Mesangial cell (primary cell): ENCODE measurements around the gene WNT5B. TPM values are rescaled to one million over a fixed set of nuclear protein-coding genes. Genes with fewer than 3 reads are reported as not detected.

Experiments used
- total RNA-seq: library from RNA; depleted of rRNA; stranded (reverse); fragments of >200 nt; gene quantifications from 2 replicates; pipeline ENCODE4 v1.2.3, GENCODE V29; 2015

The WNT5B gene
- total RNA-seq = 29.7 and 60.8 TPM in 2 replicates

DNA sequence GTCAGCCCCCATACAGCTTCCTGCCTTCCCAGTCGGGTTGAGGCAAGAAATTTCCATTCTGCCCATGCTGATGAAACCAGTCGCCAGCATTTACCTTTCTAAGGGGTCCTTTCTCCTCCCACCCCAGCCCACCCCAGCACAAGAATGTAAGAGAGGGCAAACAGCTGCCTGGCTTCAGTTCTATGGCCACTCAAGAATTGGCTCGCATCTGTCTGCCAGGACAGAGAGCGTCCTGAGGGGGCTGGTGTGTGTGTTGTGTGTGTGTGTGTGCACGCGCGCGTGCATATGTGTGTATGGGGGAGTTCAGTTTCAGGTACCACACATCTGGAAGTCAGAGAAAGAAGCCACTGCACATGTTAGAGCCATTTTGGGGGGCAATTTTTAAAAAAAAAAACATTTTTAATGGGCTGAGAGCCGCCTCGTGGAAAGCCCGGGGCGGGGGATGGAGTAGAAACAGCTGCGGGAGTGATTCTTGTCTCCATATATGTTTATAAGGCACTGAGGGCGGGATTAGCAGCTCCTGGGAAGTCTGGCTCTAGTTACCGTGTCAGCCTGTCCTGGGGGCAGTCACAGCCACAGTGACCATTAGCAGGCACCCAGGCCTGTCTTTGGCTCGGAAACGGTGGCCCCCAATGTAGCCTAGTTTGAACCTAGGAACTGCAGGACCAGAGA is at the start of gene WNT5B:
TSS of gene WNT5B (plus strand) at position 566 of the 672 bp plus-strand sequence. CDS start 2,124 bp downstream, outside the sequence.

DNA sequence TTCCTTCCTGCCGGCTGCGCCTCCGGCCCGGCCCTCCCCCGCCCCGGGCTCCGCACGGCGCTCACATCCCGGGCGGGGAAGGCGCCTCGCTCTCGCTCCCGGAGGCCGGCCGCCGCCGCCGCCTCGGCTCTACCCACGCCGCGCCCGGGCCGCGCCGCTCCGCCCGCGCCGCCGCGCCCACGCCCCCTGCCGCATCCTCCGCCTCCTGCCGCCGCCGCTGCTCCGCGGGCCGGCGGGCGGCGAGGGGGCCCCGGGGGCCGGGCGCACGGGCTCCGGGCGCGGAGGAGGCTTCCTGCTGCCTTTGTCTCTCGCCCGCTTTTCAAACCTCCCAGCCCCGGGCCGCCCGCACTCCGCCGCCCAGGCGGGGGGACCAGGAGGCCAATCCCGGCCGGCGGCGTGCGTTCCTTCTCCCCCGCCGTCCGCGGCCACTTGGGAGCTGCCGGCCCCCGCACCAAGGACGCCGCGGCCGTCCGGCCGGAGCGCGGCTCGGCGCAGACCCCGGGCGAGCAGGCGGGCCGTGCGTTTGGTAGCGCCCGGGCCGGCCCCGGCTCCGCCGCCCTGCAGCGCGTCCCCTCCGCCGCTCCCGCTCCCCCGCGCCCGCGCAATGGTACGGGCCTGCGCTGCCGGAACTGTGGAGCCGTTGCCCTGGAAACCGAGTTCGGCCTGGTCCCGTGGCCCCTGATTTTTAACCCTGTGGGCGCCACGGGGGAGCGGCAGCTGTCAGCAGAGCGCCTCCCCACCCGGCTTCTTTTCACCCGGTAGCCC is 34.6 kb upstream of the WNT5B start, which contains the start of gene FBXL14:
TSS of gene FBXL14 (minus strand) at position 321 of the 765 bp plus-strand sequence. CDS start 515 bp downstream, outside the sequence.

DNA sequence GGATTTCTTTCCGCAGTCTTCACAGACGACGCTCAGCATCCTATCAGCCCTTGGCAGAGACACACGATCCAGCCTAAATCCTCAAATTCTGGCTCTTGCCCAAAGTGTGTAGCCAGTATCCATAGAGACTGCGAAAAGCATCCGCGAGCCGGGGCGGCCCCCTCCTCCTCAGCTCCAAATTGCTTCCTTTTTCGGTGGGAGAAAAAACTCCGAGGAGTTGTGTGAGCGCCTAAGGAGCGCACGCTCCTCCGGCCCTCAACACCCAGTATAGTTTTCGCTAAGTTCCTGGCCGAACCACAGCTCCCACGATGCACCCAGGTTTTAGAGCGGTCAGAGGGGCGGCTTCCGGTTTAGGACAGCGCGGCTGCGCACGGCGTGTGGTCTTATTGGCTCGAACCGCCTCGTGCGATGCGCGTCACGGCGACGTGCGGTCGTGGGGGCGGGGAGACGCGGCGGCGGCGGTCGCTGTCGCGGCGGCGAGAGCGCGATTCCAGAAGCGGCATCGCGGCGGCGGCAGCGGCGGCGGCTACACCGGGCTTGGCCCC is 61.6 kb downstream of the WNT5B start, which contains the start of gene ADIPOR2:
TSS of gene ADIPOR2 (plus strand) at position 493 of the 545 bp plus-strand sequence. CDS start 63,274 bp downstream, outside the sequence.

Other genes with a start within 250 kb of the WNT5B start
- gene FBXL14, start 34.6 kb upstream of the WNT5B start, total RNA-seq = 10.4 and 17.4 TPM in 2 replicates
- 21.3 and 22.3 TPM in 2 replicates for gene ADIPOR2, start 61.8 kb downstream of the WNT5B start, total RNA-seq
- gene LRTM2, start 191.3 kb downstream of the WNT5B start, total RNA-seq = not detected in 2 replicates